IPS-18c (cell line): ENCODE measurements around the gene AKAP13.

Experiments used
- H3K4me3 ChIP-seq: 2 replicates; pipeline ENCODE4 v1.7.0; 2013; ENCODE audit warnings: low read depth, mild to moderate bottlenecking, low read length, moderate library complexity; ENCODE audit not compliant: insufficient read depth
- H3K9me3 ChIP-seq: one replicate; pipeline ENCODE4 v1.6.1; 2013; ENCODE audit warnings: mild to moderate bottlenecking, low read length, moderate library complexity; ENCODE audit not compliant: control insufficient read depth, insufficient read depth

The AKAP13 gene

DNA sequence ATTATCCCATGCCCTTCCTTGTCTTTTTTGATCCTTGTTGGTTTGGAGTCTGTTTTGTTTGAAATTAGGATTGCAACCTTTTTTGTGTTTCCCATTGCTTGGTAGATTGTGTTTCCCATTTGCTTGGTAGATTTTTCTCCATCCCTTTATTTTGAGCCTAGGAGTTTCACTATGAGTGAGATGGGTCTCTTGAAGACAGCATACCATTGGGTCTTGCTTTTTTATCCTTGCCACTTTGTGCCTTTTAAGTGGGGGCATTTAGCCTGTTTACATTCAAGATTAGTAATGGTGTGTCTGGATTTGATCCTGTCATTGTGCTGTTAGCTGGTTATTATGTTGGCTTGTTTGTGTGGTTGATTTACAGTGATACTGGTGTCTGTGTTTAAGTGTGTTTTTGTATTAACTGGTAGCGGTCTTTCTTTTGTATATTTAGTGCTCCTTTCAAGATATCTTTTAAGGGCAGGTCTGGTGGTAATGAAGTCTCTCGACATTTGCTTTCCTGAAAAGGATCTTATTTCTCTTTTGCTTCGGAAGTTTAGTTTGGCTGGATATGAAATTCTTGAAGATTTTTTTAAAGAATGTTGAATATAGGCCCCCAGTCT, 70.8 kb downstream of the AKAP13 start:
- H3K4me3 ChIP-seq = no peak overlapping the region

DNA sequence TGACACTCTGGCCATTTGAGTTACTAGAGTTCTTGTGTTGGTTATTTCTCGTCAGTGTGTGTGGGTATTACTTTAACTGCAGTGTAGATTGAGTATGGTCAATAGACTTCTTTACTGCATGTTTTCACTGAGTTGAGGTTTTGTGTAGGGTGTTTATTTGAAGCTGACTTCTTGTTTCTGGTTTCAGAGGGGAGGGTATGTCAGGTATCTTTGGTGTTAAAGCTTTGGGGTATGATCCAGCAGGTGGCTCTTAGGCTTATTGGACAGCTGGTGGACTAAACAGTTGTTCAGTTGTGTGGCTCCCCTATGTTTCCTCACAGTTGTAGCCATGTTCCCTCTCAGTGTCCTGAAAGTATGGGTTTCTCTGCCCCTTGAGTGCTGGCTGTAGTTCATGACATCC, 72.0 kb downstream of the AKAP13 start:
- no peaks in the 10 kb centered on the region for H3K9me3 ChIP-seq
- no peak overlapping the region for H3K4me3 ChIP-seq

More for the DNA sequence above, 70.8 kb downstream of the AKAP13 start:
- no peaks in the 10 kb centered on the region for H3K9me3 ChIP-seq

DNA sequence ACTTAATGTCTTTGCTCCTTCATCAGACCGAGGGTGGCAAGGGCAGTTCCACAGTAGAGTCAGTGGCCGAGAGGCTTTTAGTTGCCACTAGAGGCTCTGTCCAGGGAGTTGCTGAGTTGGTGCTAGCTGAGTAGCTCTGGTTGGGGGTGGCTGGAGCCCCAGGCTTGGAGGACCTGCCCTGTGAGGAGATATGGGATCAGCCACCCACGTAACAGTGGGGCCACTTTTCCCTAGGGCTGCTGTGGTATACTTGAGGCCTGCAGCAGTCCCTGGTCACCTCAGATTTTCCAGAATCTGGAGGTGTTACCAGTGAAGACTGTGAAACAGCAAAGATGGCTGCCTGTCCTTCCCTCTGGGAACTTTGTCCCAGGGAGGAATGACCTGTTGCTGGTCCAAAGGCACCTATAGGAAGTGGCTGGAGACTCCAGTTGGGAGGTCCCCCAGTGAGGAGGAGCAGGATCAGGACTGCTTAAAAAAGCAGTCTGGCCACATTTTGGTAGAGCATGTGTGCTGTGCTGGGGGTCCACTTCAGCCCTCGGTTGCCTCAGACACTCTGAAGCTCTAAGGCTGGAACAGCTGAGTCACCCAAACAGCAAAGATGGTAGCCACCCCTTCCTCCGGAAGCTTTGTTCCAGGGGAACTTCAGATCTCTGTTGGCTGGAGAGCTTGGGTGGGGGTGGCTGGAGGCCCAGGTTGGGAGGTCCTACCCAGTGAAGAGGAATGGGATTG, 72.9 kb downstream of the AKAP13 start:
- Histone ChIP-seq H3K9me3 (no peaks in the 10 kb centered on the region), H3K4me3 (no peak overlapping the region)

DNA sequence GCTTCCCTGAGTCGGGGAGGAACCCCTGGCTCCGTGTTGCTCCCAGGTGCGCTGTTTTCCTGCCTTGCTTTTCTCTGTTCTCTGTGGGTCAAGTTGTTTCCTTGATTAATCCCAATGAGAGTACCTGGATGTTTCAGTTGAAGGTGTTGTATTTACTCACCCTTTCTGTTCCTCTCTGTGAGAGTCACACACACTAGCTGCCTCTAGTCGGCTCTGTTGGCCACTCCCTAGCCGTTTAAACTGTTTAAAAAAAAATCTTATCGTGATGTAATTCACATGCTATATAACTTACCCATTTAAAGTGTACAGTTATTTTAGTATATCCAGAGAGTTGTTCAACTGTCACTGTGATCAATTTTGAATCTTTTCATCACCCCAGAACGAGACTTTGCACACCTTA, 74.0 kb downstream of the AKAP13 start:
- H3K9me3 ChIP-seq = no peaks in the 10 kb centered on the region
- H3K4me3 ChIP-seq = no peak overlapping the region

DNA sequence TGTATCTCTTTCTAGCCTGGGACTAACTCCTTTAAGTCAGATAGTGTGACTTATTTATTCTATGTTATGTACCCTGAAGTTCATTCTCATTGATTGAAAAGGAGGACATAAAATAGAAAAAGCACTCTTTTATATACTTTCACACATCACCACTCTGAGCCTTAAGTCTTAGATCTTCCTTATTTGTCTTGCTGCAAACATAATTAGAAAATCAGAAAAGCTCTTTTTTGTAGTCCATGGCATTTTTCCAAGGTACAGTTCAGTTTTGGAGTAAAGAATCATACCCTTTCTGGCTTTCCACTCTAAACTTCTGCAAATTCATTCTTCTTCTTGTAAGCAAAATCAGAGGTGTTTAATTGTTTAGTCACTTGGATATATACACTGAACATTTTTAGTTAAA, 75.5 kb downstream of the AKAP13 start:
- no peak overlapping the region for H3K4me3 ChIP-seq

DNA sequence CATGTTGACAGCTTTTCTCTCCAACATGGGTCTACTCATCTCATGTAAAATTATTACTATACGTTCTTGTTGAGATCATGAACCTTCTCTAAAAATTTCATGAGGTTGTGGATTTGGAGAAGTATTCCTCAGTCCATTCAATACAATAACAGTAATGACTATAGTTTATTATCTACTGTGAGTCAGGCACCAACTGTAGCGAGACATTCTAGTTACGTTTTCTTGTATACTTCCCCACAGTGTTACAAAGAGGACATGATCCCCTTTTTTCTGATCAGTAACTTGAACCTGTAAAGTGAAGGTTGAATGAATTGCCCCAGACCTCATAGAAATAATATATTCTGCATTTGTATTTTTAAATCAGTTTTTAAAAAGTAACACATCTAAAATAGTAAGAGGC, 76.4 kb downstream of the AKAP13 start:
- H3K9me3 ChIP-seq = no peaks in the 10 kb centered on the region
- no peak overlapping the region for H3K4me3 ChIP-seq

More for the DNA sequence above, 75.5 kb downstream of the AKAP13 start:
- no peaks in the 10 kb centered on the region for H3K9me3 ChIP-seq

DNA sequence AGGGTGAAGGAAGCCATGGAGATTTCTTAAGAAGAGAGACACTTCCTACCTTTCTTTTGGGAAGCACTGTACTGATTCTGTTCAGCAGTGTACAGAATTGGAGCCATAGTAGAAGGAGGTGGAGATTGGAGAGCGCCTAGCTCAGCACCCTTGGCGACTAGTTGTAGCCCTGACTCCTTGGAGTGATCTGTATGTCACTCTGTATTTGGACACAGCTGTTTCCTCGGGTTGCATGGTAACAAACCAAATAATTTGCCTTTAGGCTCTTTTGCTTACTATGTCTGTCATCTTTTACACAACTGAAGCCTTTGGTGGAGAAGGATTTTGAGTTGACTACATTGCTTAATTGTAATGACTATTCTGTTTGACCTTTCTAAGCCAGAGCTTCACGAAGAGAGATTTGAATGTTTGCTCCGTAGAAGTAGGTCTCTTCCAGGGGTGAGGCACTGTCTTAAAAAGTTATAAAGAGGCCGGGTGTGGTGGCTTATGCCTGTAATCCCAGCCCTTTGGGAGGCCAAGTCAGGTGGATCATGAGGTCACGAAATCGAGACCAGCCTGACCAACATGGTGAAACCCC, 77.1 kb downstream of the AKAP13 start:
- H3K9me3 ChIP-seq = no peaks in the 10 kb centered on the region
- no peak overlapping the region for H3K4me3 ChIP-seq

DNA sequence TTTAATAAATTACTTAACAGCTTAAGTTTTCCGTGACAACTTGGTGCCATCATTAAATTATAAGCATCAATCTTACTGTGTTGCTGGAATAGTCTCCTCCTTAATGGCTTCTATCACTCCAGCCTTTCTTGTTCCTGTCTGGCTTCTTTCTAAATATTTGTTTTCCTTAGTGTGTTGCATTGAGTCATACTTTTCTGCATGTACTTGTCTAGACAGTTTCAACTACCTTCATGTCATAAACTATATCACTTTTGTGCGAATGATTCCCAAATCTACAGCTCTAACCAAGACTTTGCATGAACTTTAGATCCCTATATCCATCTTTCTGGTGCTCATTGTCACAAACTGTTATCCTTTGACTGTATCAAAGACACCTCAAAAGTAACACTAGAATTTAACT, 78.4 kb downstream of the AKAP13 start:
- Histone ChIP-seq H3K9me3 (no peaks in the 10 kb centered on the region), H3K4me3 (no peak overlapping the region)

DNA sequence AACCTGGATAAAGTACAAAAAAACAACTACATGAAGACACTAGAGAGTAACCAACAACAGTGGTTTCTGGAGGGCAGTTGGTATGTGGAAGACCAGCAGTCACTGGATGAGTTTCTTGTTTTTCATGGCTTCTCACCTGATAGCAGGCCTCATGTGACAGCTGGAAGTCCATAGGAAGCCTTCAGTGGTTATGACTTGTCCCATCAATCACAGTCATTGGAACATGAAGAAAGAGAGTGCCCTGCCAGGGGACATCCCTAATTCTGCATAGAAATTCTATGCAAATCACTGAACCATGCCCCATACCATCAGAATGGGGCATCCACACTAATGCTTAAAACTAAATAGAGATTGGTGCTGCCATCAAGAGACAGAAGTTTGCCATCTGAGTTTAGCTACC, 81.6 kb downstream of the AKAP13 start:
- no peaks in the 10 kb centered on the region for H3K9me3 ChIP-seq
- H3K4me3 ChIP-seq = no peak overlapping the region

DNA sequence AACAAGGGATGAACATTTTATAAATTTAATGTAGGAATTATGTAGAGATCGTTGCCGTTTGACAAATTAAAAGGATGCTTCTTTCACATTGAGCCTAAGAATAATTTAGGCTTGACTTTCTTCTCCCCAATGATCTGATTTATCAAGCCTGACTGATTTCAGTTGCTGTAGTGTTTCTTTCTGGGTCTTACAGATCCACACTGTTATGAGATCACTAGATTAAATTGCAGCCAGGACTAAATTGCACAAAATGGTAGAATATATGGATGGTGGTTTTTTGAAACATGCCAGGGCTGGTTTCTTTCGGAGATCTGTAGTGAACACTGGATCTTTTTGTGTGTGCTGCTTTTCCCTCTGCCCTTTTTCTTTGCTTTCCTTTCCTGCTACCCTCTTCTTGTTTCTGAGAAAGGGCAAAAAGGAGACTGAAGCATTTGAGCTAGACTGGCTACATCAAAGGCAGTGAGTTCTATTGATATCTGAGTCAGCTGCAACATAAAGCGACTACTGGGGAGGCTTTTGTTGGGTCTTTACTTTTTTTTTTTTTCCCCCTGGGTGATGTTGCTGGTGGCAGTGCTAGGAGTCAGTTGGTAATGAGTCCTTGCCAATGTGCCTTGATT, 83.0 kb downstream of the AKAP13 start:
- Histone ChIP-seq H3K9me3 (no peaks in the 10 kb centered on the region), H3K4me3 (no peak overlapping the region)

DNA sequence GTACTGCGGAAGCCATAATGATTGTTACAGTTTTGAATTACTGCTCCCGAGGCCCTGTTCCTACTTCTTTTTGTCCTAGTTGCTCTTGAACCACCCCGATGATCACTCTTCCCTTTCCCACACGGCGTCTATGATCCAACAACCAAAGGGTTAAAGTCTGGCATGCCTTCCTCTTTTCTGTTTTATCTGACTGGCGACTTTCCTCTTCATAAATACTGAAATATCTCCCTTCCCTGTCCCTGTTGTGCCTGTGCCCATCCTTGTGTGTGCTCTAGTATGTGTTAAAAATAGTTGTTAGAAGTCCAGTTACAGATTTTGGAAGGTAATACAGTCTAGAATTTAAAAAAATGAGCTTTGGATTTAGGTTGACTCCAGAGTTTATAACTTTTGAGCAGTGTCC, 83.6 kb downstream of the AKAP13 start:
- H3K4me3 ChIP-seq = no peak overlapping the region
- H3K9me3 ChIP-seq = no peaks in the 10 kb centered on the region

DNA sequence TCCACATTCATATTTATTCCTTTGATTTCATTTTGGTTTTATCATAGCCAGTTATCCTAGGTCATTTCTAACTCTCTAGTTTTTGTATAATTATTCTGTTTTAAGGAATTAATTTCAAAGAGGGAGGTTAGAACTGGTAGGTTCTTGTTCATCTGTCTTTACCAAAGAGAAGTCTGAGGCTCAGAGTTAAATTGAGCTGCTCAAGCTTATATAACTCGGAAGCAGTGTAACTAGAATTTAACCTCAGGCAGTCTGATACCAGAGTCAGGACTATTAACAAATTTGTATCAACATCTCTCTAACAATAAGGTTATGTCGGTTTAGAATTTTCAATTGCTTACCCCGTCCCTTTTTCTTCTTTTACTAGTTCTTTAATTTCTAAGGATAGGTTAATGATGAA, 84.1 kb downstream of the AKAP13 start:
- H3K9me3 ChIP-seq = no peaks in the 10 kb centered on the region
- no peak overlapping the region for H3K4me3 ChIP-seq

DNA sequence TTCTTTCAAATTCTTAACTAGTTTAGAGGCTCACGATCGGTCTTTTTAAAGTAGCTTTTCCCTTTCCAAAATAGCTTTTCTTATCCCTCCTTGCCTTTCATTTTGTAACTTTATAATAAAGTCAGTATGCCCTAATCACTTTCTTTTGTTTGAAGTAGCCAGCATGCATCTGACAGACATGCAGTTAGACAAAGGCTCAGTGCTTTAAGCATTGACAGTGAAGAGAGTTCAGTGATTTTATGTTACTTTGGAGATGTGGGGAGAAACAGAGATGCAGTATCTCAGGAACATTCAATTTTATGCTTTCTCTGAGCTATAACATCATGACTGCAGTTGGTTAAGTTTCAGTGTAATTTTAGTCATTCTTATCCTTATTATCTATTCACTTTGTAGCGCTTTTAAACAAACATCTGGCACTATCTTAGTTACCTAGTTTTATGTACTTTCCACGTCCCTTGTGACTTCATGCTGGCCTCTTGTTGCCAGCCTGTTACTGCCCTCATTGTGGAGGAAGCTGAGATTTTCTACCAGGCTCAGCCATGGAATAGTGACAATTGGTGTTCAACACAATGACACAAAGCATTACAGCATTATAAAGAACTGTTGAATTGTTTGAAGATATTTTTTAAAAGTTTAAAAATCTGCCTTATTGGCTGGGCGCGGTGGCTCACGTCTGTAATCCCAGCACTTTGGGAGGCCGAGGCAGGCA, 90.3 kb downstream of the AKAP13 start:
- no peak overlapping the region for H3K4me3 ChIP-seq

DNA sequence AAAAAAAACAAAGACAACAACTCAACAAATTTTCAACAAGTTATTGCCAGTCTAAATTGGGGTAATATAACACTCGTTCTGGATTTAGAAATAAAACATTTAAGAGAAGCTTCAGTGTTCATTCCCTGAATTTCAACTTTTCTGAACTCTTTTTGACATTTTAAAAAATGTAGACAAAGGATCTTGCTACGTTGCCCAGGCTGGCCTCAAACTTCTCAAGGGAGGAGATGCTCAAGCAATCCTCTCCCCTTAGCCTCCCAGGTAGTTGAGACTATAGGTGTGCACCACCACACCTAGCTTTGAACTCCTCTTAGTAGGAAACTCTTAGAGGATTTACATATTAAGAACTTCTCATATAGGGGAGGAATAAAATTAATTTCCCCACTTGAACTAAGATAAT, 91.9 kb downstream of the AKAP13 start:
- no peak overlapping the region for H3K4me3 ChIP-seq
- H3K9me3 ChIP-seq = no peaks in the 10 kb centered on the region

More for the DNA sequence above, 90.3 kb downstream of the AKAP13 start:
- H3K9me3 ChIP-seq = no peaks in the 10 kb centered on the region

DNA sequence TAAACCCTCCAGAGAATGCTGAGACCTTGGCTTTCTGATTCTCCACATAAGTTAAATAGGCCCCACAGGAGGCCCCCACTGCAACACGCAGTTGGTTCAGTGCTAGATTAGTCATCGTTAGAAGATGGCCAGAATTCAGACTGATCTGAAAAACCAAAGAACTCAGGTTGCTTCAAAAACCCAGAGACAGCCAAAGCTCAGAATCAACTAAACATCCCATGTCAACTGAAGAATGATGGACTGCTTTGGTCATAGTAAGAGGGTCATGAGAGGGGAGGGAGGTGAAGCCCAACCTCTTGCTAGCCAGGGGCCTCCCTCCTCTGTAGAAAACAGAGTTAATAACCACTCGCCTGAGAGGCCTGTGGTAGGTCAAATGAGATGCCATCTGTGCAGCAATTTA, 93.1 kb downstream of the AKAP13 start:
- H3K4me3 ChIP-seq = no peak overlapping the region
- H3K9me3 ChIP-seq = no peaks in the 10 kb centered on the region

DNA sequence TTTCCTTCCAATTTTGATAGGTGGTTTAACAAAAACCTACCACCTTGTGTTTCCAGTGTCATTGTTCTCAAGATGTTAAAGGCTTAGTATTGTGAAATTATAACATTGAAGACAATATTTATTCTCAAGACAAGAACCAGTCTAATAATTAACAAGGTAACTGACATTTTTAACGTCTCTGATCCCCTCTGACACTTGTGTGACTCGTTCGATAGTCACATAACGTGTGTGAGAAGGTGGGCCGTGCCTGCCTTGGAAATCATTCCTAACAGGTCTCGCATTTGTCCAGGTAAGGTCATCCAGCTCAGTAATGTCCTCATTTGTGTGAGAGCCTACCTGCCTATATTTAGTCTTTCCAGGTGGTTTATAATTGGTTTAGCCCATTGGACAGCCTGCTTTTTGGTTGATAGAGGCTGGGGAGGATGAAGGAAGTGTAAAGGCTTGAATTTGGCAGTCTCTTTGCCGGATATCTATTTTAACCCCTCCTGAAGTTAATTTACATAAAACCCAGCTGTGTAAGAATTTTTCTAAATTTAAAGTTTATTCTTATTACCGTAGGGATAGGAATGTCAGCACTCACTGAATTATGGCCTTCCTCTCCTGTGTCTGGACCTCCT, 94.4 kb downstream of the AKAP13 start:
- no peaks in the 10 kb centered on the region for H3K9me3 ChIP-seq
- H3K4me3 ChIP-seq = no peak overlapping the region

DNA sequence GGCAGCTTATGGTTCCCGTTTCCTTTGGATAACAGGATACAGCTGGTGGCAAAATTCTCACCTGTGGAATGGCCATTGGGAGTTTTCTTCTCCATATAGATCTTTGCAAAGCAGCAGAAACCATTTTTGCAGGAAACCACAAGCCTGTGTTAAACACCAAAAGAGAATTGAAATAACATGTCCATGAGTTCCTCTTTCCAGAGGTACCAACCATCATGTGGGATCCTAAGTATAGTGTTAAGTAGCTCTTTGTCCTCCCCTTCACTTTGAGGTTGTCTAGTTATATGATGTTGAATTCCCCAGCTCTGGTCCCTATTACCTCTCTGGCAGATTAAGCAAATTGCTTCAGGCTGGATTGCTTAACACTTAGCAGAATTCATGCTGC, 94.9 kb downstream of the AKAP13 start:
- no peaks in the 10 kb centered on the region for H3K9me3 ChIP-seq
- H3K4me3 ChIP-seq = no peak overlapping the region
